ENCODE measurements around the gene GOLPH3. TPM values are rescaled to one million over a fixed set of nuclear protein-coding genes. Genes with fewer than 3 reads are reported as not detected.

GOLPH3 gene
- total and polyA plus RNA-seq, 9 donors = 54.2 to 88.9 (median 80.2) TPM

GRCh38 chr5:32129074-32129598, 45.0 kb downstream of the GOLPH3 start:
- Histone ChIP-seq H3K4me1 (ENCODE audit: insufficient read depth) (peaks cover 6% of the 10 kb centered on the region), H3K27ac (no peak overlapping the region), H3K9me3 (no peaks in the 10 kb centered on the region), H3K36me3 (no peaks in the 10 kb centered on the region), H3K4me3 (no peak overlapping the region), H3K27me3 (no peaks in the 10 kb centered on the region)
- intact Hi-C loops (cut with DNase I) = no loop called here
- WGBS, 3 donors = 69 to 79% (median 74%) methylated on average over 7 of the region's 7 CpGs
- TF ChIP-seq POLR2A (IDR thresholded peaks at IDR 0.05) = no peak
- no peak for TF ChIP-seq CTCF (IDR thresholded peaks at IDR 0.05)
- TF ChIP-seq EP300 (IDR thresholded peaks at IDR 0.05) = no peak
- no peak for DNase-seq

GRCh38 chr5:32127711-32128110, 46.4 kb downstream of the GOLPH3 start:
- TF ChIP-seq CTCF (IDR thresholded peaks at IDR 0.05) (no peak), POLR2A (IDR thresholded peaks at IDR 0.05) (no peak), EP300 (IDR thresholded peaks at IDR 0.05) (no peak)
- Histone ChIP-seq H3K36me3 (no peaks in the 10 kb centered on the region), H3K4me3 (no peak overlapping the region), H3K4me1 (ENCODE audit: insufficient read depth) (peaks cover 6% of the 10 kb centered on the region), H3K27ac (no peak overlapping the region), H3K9me3 (no peaks in the 10 kb centered on the region), H3K27me3 (no peaks in the 10 kb centered on the region)
- WGBS, 3 donors = 72 to 81% (median 79%) methylated on average over 3 of the region's 3 CpGs
- DNase-seq = no peak
- intact Hi-C loops (cut with DNase I) = no loop called here

- TF ChIP-seq CTCF (IDR thresholded peaks at IDR 0.05) = no peak
- no peak for TF ChIP-seq EP300 (IDR thresholded peaks at IDR 0.05)
- no peak for TF ChIP-seq POLR2A (IDR thresholded peaks at IDR 0.05)
- no peak for DNase-seq
- 4 to 16% (median 11%) methylated on average over 1 of the region's 1 CpG for WGBS, 3 donors
These were observed 47.4 kb downstream of the GOLPH3 start for GRCh38 chr5:32126691-32127090.

GRCh38 chr5:32123889-32124676, 50.0 kb downstream of the GOLPH3 start:
- Histone ChIP-seq H3K27me3 (no peaks in the 10 kb centered on the region), H3K4me3 (no peak overlapping the region), H3K27ac (no peak overlapping the region), H3K36me3 (no peaks in the 10 kb centered on the region), H3K4me1 (ENCODE audit: insufficient read depth) (peaks cover 6% of the 10 kb centered on the region), H3K9me3 (no peaks in the 10 kb centered on the region)
- WGBS, 3 donors = 86 to 89% (median 87%) methylated on average over 6 of the region's 6 CpGs
- TF ChIP-seq EP300 (IDR thresholded peaks at IDR 0.05) (no peak), CTCF (IDR thresholded peaks at IDR 0.05) (no peak), POLR2A (IDR thresholded peaks at IDR 0.05) (no peak)
- intact Hi-C loops (cut with DNase I) = loop anchor here in 1 of 4 donors (2.0 kb wide), 1 partner anchor 51 kb away; the partner anchor contains the start of gene GOLPH3
- no peak for DNase-seq

More at GRCh38 chr5:32126691-32127090, 47.4 kb downstream of the GOLPH3 start:
- H3K4me3 ChIP-seq = no peak overlapping the region
- intact Hi-C loops (cut with DNase I) = no loop called here
- H3K27ac ChIP-seq = no peak overlapping the region
- H3K27me3 ChIP-seq = no peaks in the 10 kb centered on the region
- peaks cover 8% of the 10 kb centered on the region for H3K4me1 ChIP-seq (ENCODE audit: insufficient read depth)
- no peaks in the 10 kb centered on the region for H3K36me3 ChIP-seq
- H3K9me3 ChIP-seq = no peaks in the 10 kb centered on the region

Measured in ovary (tissue), 9 donors.